KG1 (cell line): ENCODE data around the gene USP48.
"Not testable (repeated sequence)": the region's sequence is repeated elsewhere in the genome, so short reads cannot be mapped to it uniquely, and the experiment has no call there.

Source experiments
- DNase-seq: peaks from one replicate; lab custom pipeline; 2025; lab: John Stamatoyannopoulos, UW

Gene USP48

DNA sequence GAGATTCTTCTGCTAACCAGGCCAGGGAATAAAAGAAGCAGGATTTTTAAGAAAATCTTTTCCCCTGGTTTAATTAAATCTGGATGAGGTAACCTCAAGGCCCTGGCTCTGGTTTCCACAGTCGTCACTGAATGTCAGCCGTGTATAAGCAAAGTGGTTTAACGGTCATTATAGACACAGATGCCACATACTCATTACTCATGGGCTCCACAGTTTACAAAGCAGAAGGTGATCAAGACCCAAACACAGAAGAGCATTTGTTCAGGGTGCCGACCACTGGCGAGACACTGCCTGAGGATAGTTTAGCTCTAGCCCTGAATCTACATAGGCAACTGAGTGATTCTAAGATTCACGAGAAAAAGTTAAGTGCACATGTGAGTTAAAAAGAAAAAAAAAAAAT lies 86.0 kb downstream of the USP48 start:
- DNase-seq = no peak

GRCh38 chr1:21693732-21694131 lies 89.2 kb downstream of the USP48 start:
- no peak for DNase-seq

- no peak for DNase-seq
Observed at GRCh38 chr1:21691739-21692138, 91.2 kb downstream of the USP48 start.

DNA sequence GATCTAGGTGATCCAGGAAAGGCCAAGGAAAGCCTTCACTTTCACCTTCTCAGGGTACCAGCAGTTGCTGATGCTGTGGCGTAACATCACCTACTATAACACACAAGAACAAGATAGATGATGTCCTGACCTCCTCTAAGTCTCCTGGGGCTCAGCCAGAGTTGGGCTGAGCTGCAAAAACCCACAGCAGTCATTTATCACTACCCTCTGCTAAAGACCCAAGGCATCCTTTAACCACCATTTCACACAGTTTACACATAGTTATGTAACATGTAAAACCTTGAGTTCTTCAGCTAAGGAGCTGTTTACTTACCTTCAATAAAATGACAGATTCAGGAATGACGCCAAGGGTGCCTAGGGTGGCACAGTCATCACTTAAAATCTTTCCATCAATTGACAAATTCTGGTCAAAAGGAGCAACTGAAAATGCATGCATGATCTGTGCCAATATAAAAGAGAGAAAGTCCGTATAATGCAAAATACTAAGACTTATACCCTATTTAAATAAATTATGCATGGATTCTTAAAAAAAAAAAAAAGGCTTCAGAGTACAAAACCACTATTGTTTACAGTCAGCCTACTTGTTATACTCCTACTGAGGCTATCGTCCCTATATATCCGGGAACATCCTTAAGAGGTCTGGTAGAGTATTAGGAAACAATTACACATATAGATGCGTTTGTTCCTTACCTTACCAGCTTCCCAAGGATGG lies 93.1 kb downstream of the USP48 start:
- DNase-seq = no peak

GRCh38 chr1:21687081-21687529 lies 95.8 kb downstream of the USP48 start:
- no peak for DNase-seq

GRCh38 chr1:21685946-21686678 lies 96.8 kb downstream of the USP48 start:
- DNase-seq = no peak

- no peak for DNase-seq
Observed at GRCh38 chr1:21681426-21681825, 101.5 kb downstream of the USP48 start.

- no peak for DNase-seq
Observed at GRCh38 chr1:21680918-21681317, 102.0 kb downstream of the USP48 start.

- no peak for DNase-seq
Observed at GRCh38 chr1:21680381-21680780, 102.6 kb downstream of the USP48 start.

- DNase-seq = no peak
Observed at GRCh38 chr1:21677168-21677567, 105.8 kb downstream of the USP48 start.

DNA sequence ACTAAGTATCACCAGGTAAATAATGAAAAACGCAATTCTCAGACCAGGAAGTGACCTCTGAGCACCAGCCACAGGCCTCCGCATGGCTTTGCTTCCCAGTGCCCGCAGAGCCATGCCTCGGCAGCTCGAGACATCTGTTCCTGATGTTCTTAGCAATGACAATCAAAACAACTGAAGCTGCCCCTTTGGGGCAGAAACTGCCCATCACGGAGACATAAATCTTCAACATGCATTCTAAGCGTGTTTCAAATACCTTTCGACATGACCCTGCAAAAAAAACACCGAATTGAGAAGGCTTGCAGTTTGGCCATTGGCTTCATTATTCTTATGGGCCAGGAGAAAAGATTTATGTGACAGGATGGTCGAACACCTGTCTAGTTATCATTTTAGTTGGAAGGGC lies 108.0 kb downstream of the USP48 start:
- no peak for DNase-seq

GRCh38 chr1:21673853-21674252 lies 109.1 kb downstream of the USP48 start:
- DNase-seq = not testable (repeated sequence)

DNA sequence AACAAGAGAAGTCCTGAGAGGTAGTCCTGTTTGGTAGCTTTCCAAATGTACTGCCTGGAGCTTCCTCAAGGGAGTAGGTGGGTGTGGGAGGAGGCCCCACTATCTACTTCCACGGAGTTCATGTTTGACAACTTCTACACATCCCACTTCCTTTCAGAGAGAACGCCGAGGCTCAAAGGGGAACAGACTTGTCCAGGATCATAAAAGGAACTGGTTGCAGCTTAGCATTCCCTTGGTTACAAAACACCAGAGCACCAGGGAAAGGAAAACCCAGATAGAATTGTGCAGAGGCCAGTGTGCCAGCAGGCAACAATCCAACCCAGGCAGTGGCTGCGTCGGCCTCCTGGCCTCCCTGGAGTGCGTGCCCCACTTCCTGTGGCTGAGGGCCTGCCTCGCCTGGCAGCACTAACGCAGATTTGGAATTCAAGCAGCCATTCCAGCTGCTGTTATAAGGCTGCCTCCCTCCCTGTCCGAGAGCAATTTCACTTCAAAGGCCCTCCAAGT lies 109.6 kb downstream of the USP48 start:
- DNase-seq = no peak

DNA sequence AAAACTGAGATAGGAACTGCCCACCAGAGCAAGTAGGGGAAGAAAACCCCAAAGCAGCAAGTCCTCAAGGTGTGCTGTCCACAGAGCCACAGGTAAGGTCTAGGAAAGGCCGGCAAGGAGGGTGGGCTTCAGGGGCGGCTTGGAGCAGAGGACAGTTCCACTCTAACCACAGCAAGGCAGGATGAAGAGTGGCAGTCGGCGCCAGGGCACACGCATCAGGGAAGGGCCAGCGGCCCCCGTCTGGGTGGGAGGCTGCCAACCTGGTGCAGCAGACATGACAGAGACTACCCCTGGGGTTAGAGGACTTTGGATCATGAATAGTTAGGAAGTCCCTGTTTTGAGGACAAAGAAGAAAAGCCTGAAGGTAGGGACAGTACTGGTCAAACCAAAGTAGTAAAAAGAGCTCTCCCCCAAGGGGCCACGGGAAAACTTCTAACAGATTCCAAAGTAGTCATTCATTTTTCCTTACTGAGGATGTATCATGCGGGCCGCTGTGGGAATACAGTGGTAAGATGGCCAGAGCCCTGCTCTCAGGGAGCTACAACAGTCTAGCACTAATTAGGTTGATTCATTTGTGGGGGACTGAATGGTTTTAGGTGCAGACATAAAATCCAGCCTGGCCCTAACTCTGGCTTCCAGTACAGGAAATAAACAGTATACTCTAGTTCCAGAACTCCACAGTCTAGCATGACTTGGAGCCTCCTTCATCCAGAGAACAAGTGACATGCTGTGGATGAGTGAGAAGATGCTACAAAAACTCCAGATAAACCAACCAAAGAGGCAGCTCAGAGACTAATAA lies 110.3 kb downstream of the USP48 start:
- DNase-seq = no peak

DNA sequence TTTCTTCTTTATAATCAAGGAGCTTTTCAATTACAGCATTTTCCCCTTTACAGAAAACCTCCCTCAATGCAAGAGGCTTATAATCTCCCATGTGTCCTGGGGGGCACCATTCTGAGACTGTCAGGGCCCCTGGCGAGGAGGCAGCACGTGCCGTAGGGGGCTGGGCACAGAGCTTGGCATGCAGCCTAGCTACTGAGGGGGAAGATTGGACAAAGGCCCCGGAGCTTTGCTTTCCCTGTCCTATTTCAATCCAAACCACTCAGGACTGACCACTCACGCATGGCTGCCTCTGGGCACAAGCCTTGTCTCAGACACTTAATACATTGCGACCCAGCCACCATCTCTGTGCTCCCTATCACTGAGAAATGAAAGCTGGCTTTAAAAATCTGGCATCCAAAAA lies 111.0 kb downstream of the USP48 start:
- no peak for DNase-seq

DNA sequence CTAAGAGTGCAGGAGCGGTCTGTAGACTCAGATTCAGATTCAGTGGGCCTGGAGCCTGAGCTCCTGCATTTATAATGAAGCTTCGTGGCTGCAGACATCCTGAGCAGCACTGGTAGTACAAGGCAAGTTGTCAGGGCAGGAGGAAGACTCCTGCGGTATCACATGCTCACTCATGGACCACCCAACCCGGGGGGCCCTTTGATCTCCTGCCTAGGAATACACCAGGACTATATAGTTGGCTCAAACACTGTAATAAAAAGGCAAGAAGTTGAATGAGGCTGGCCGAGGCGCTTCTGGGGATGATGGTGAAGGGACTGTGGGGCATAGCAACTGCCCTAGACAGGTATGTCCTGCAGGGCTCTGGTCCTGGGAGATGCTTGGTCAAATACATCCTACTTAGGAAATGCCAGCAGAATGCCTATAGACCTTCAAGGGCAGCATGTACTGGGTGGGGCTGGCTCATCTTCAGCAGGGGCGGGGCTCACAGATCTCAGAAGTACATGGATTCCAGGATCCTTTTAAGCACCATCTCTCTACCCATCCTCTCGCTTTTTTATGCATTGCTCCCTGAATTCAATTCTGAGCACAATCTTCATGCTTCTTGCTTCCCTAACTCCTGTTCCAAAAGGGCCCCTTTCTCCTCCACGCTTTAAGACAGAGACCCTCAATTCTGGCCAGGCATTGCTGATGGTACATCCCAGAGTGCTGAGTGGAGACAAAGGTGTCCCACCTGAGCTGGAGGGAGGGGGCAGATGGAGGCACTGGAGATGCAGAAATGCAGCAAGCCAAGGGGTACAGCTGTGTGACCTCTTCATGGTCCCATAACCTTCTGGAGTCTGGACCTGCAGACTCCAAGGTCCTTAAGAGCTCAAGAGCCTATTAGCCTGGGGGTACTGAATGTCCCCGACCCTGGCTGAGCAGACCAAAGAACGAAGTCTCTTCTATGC lies 111.7 kb downstream of the USP48 start:
- no peak for DNase-seq

DNA sequence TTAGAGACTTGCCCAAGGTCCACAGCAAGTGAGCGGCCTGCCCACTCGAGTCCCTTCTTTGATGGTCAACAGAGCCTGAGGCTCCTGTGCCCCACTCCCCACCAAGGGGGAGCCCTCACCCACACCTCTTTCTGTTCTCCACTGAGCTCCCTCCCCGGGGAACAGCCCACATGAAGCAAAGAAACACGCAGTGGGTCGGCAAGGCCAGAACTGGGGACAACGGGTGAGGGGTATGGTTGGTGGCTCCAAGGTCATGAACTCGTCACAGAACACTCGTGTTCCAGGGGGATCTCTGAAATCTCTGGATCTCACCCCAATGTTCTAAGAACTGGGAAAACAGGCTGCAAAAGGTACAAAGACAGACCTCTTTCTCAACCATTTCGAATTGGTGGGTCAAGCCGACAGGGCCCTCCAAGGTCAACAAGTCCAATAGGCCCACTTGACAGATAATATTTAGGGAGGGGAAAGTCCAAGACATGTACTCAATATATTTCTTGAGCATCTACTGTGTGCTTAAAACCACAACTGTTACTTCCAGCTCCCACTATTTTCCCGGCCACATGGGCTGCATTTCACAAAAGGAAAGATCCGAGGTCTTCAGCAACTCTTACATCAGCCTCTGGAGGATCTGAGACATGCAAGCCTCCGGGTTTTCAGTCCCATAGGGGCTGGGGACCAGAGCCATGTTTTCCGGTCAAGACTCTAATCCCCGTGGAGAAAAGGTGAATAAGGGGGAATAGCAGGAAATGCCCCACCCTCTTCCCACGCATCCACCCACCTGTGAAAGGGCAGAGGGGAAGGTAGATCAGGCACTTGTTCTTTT lies 112.7 kb downstream of the USP48 start:
- no peak for DNase-seq

- DNase-seq = no peak
Observed at GRCh38 chr1:21669258-21670058, 113.5 kb downstream of the USP48 start, which contains the start of gene RAP1GAP. RAP1GAP (minus strand) TSS chr1:21669357; CDS start chr1:21620032, 49,325 bp downstream.

- DNase-seq = no peak
Observed at GRCh38 chr1:21668951-21669257, 114.0 kb downstream of the USP48 start.
